Transverse colon (tissue), 4 donors: ENCODE measurements around the gene KIF5A.
"Not testable (repeated sequence)": the region's sequence is repeated elsewhere in the genome, so short reads cannot be mapped to it uniquely, and the experiment has no call there.

Experiments
- POLR2A ChIP-seq: fragments of 450-650 bp; IDR thresholded peaks from one replicate; pipeline ENCODE4 v1.6.1; 2016; ENCODE audit warnings: antibody characterized with exemption, mild to moderate bottlenecking, moderate library complexity
- POLR2AphosphoS5 ChIP-seq, 3 donors: sonication (generic); formaldehyde crosslinking; IDR thresholded peaks; one replicate each; pipeline ENCODE4 v1.6.1; 2016; ENCODE audit warnings: antibody characterized with exemption in 3 of 3
- TF ChIP-seq, protein P1 (sequence below), 5 experiments: fragments of 200-600 bp in 3 of 5; fragments of 450-650 bp in 2 of 5; sonication (generic) in 3 of 5; IDR thresholded peaks; 1 replicate in 2 of 5; 2 replicates in 3 of 5; pipeline ENCODE4 v1.5.1; 2016 to 2017; ENCODE audit warnings: antibody characterized with exemption in 5 of 5, inconsistent platforms in 3 of 5, mild to moderate bottlenecking in 2 of 5, moderate library complexity in 1 of 5

DNA sequence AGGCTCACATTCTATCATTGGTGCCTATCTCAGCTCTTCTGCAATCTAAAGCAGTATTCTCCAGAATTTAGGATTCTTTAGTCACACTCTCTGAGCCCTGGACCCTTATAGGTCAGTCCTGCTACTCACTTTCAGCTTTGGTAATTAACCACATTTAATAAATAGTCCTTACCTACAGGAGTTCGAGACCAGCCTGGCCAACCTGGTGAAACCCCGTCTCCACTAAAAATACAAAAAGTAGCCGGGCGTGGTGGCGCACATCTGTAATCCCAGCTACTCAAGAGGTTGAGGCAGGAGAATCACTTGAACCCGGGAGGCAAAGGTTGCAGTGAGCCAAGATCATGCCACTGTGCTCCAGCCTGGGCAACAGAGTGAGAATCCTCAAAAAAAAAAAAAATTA is 36.2 kb upstream of the KIF5A start:
- not testable (repeated sequence) for TF ChIP-seq POLR2A; POLR2AphosphoS5 (IDR thresholded peaks at IDR 0.05)
- TF ChIP-seq, protein P1, sequence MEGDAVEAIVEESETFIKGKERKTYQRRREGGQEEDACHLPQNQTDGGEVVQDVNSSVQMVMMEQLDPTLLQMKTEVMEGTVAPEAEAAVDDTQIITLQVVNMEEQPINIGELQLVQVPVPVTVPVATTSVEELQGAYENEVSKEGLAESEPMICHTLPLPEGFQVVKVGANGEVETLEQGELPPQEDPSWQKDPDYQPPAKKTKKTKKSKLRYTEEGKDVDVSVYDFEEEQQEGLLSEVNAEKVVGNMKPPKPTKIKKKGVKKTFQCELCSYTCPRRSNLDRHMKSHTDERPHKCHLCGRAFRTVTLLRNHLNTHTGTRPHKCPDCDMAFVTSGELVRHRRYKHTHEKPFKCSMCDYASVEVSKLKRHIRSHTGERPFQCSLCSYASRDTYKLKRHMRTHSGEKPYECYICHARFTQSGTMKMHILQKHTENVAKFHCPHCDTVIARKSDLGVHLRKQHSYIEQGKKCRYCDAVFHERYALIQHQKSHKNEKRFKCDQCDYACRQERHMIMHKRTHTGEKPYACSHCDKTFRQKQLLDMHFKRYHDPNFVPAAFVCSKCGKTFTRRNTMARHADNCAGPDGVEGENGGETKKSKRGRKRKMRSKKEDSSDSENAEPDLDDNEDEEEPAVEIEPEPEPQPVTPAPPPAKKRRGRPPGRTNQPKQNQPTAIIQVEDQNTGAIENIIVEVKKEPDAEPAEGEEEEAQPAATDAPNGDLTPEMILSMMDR (IDR thresholded peaks at IDR 0.05), result not testable (repeated sequence)
